Dendritic cell treated with granulocyte-macrophage colony-stimulating factor and Interleukin-4, amounts not matched to agents 40 ng/mL and 50 ng/mL, for 4 days (primary cell): Measurements from ENCODE around the gene TMED5.
"Not testable (repeated sequence)": the region's sequence is repeated elsewhere in the genome, so short reads cannot be mapped to it uniquely, and the experiment has no call there.

Experiments
- H3K27ac Mint-ChIP-seq: one replicate; pipeline ENCODE4 v1.8.0; 2022; ENCODE audit warnings: mild to moderate bottlenecking, mixed read lengths
- H3K27me3 Mint-ChIP-seq: one replicate; pipeline ENCODE4 v1.8.0; 2022; ENCODE audit warnings: mild to moderate bottlenecking, mixed read lengths
- H3K36me3 Mint-ChIP-seq: one replicate; pipeline ENCODE4 v1.8.0; 2022; ENCODE audit warnings: low read depth, mixed read lengths
- H3K4me1 Mint-ChIP-seq: one replicate; pipeline ENCODE4 v1.8.0; 2022; ENCODE audit warnings: low read depth, mixed read lengths
- H3K4me3 Mint-ChIP-seq: one replicate; pipeline ENCODE4 v1.8.0; 2022; ENCODE audit warnings: mild to moderate bottlenecking, moderate library complexity, mixed read lengths
- H3K9me3 Mint-ChIP-seq: one replicate; pipeline ENCODE4 v1.8.0; 2022; ENCODE audit warnings: mixed read lengths
- intact Hi-C: fragments of 100-400 bp; cut with micrococcal nuclease; formaldehyde crosslinking; loops from one replicate; pipeline ENCODE4 v1.15.0; 2022

The TMED5 gene

DNA sequence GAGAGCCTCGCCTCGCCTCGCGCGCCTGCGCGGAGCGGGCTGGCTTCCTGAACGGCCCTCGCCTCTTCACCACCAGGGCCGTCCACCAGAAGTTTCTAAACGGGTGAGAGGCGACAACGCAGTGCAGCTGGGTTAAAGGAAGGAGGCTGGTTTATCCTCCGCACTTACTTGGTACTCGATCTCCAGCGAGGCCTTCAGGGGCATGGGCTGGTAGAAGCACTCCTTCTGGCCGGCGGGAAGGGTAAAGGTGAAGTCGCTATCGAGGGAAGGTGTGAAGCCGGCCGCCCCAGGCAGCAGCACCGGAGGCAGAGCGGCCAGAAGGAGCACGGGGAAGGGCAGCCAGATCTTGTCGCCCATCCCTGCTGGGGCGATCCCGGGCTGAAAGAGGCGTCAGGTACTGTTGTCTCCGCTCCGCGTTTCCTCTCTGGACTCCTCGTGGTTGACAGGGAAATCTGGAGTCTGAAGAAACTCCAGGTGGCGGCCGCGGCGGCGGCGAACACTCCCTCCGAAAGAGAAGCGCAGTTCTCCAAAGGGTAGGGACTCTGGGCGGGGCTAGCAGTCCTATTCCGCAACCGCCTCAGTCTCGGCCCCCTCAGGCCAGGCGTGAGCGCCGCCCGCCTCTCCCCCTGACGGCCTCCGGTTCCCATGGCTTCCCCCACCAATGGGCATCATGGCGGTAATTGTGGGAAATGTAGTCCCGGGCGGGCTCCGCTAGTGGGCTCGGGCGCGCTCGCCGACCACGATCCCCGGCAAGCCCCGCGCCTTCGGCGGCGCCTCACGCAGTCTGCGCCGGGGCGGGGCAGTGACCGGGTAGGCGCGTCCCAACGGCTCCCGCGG lies at the start of gene TMED5:
Gene TMED5 (minus strand): TSS at position 528 of the 837 bp plus-strand sequence. CDS start 171 bp downstream, at position 357.
- Mint-ChIP-seq H3K4me3 (peak within 1 kb of the TSS; percentile 95), H3K4me1 (peaks cover 47% of the 10 kb centered on the region), H3K36me3 (peaks cover 37% of the 10 kb centered on the region), H3K27me3 (no peaks in the 10 kb centered on the region), H3K27ac (peak within 1 kb of the TSS; percentile 100), H3K9me3 (no peaks in the 10 kb centered on the region)
- intact Hi-C loops = loop anchor here (1.0 to 5.0 kb wide), 2 partner anchors 101 to 167 kb away; partner anchors contain the start of genes DR1 and MTF2

DNA sequence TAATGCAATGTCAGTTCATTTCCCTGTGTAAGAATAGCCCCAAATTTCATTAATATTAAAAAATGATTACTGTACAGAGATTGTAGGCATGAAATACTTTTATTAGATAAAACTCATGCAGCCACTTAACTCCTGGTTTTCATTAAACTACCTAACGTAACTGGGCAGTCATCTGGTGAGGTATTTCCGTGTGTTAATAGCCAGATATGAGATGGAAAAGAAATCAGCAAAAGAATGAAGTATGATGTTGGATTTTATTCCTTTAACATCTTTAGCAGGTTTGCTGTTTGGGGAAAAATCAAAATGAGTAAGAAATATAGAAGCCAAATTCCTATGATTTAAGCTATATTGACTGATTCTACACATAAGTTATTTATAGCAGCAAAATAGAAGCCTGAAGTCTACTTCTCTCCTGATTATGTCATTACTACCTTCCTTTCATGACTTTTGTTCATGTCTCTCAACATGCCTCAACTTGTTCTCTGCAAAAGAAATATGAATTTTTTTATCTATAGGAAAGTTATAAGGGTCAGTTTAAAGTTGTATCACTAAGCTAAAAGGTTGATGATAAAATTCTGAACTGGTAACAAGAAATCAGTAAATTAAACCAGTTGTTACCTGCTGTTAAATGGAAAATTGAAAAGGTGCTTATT lies 42.9 kb upstream of the TMED5 start:
- H3K9me3 Mint-ChIP-seq = no peaks in the 10 kb centered on the region
- H3K4me1 Mint-ChIP-seq = peaks cover 13% of the 10 kb centered on the region
- no peak overlapping the region for H3K4me3 Mint-ChIP-seq
- peaks cover 62% of the 10 kb centered on the region for H3K36me3 Mint-ChIP-seq
- H3K27me3 Mint-ChIP-seq = no peaks in the 10 kb centered on the region
- intact Hi-C loops = no loop called here
- H3K27ac Mint-ChIP-seq = no peak overlapping the region

DNA sequence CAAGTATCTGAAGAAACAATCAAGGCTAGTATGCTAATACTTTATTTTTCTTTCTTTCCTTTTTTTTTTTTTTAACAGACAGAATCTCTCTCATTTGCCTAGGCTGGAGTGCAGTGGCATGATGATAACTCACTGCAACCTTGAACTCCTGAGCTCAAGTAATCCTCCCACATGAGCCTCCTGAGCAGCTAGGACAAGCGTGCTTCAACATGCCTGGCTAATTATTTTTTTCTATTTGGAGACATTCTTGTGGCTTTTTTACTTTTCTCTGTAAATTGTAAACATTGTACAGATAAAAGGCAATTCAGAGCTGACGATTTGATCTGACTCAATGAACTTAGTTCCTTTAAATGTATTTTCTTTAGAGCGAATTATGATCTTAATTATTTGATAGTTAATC lies 41.7 kb upstream of the TMED5 start:
- Mint-ChIP-seq H3K4me1 (peaks cover 13% of the 10 kb centered on the region), H3K36me3 (peaks cover 74% of the 10 kb centered on the region), H3K9me3 (no peaks in the 10 kb centered on the region), H3K4me3 (no peak overlapping the region), H3K27me3 (no peaks in the 10 kb centered on the region), H3K27ac (no peak overlapping the region)
- intact Hi-C loops = no loop called here

DNA sequence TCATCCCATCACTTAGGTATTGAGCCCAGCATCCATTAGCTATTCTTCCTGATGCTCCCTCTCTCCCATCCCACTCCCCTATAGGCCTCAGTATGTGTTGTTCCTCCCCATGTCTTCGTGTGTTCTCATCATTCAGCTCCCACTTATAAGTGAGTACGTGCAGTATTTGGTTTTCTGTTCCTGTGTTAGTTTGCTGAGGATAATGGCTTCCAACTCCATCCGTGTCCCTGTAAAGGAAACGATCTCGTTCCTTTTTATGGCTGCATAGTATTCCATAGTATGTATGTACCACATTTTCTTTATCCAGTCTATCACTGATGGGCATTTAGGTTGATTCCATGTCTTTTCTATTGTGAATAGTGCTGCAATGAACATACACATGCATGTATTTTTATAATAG lies 40.5 kb upstream of the TMED5 start:
- H3K27ac Mint-ChIP-seq, H3K9me3 Mint-ChIP-seq, intact Hi-C loops, H3K4me1 Mint-ChIP-seq, H3K4me3 Mint-ChIP-seq, H3K27me3 Mint-ChIP-seq: not testable (repeated sequence)
- peaks cover 68% of the 10 kb centered on the region for H3K36me3 Mint-ChIP-seq

DNA sequence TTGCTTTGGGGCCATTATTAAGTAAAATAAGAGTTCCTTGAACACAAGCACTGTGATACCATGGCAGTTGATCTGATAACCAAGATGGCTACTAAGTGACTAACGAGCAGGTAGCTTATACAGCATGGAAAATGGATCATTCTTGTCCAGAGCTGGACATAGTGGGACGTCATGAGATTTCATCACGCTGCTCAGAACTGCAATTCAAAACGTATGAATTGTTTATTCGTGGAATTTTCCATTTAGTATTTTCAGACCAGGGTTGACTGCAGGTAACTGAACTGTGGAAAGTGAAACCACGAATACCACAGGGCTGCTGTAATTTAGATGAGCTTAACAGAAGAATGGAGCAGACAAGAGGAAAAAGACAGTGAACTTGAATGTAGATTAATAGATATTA lies 39.2 kb upstream of the TMED5 start:
- Mint-ChIP-seq H3K27me3 (no peaks in the 10 kb centered on the region), H3K27ac (no peak overlapping the region), H3K9me3 (no peaks in the 10 kb centered on the region), H3K4me1 (no peaks in the 10 kb centered on the region), H3K4me3 (no peak overlapping the region), H3K36me3 (peaks cover 68% of the 10 kb centered on the region)
- intact Hi-C loops = loop anchor here (10.0 kb wide), 1 partner anchor 65 kb away; no protein-coding TSS in a partner anchor

DNA sequence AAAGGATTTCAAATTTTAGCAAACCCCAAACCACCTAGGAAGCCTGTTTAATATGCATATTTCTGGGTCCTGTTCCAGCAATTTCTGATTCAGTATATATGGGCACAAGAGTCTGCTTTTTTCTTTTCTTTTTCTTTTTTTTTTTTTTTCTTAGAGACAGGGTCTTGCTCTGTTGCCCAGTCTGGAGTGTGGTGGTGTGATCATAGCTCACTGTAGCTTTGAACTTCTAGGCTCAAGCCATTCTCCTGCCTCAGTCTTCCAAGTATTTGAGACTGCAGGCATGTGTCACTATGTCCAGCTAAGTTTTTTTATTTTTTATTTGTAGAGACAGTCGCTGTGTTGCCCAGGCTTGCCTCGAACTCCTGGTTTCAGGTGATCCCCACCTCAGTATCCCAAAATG lies 35.1 kb upstream of the TMED5 start:
- H3K4me1 Mint-ChIP-seq = no peaks in the 10 kb centered on the region
- intact Hi-C loops = loop anchor here (10.0 kb wide), 1 partner anchor 61 kb away; no protein-coding TSS in a partner anchor
- H3K27ac Mint-ChIP-seq = no peak overlapping the region
- H3K36me3 Mint-ChIP-seq = peaks cover 56% of the 10 kb centered on the region
- no peaks in the 10 kb centered on the region for H3K9me3 Mint-ChIP-seq
- H3K4me3 Mint-ChIP-seq = no peak overlapping the region
- H3K27me3 Mint-ChIP-seq = no peaks in the 10 kb centered on the region

DNA sequence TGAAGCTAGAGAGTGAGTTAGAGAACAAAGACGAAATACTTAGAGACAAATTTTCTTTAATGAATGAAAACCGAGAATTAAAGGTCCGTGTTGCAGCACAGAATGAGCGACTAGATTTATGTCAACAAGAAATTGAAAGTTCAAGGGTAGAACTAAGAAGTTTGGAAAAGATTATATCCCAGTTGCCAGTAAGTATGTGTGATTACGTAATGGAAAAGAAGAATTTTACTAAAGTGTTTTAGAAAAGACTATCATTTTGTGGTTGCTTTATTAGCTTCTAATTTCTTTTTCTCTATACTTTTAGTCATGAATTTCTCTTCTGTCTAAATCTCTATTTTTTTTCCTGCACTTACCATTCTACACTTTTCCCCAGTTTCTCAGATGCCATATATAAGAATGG lies 27.0 kb upstream of the TMED5 start:
- H3K27ac Mint-ChIP-seq = no peak overlapping the region
- H3K4me3 Mint-ChIP-seq = no peak overlapping the region
- H3K27me3 Mint-ChIP-seq = no peaks in the 10 kb centered on the region
- intact Hi-C loops = loop anchor here (10.0 kb wide), 1 partner anchor 48 kb away; no protein-coding TSS in a partner anchor
- H3K4me1 Mint-ChIP-seq = no peaks in the 10 kb centered on the region
- H3K9me3 Mint-ChIP-seq = no peaks in the 10 kb centered on the region
- H3K36me3 Mint-ChIP-seq = peaks cover 38% of the 10 kb centered on the region

DNA sequence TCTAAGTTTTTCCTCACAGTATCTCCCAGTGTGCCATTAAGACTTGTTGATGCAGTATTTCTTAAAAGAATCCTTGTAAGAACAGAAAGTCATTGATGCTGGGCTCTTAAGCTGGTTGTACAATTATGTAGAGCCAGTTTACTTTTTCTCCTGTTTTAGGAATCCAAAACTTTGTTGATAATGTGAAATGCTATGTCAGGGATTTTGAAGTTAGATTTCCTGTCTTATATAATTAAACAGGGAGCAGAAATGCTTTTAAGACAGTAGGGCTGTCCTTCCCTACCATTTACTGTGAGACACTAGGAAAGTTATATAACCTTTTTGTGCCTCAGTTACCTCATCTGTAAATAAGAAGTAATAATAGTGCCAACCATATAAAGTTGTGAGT lies 26.3 kb upstream of the TMED5 start:
- Mint-ChIP-seq H3K9me3 (no peaks in the 10 kb centered on the region), H3K27ac (no peak overlapping the region), H3K4me3 (no peak overlapping the region), H3K4me1 (no peaks in the 10 kb centered on the region), H3K36me3 (peaks cover 38% of the 10 kb centered on the region), H3K27me3 (no peaks in the 10 kb centered on the region)
- intact Hi-C loops = loop anchor here (10.0 kb wide), 1 partner anchor 48 kb away; no protein-coding TSS in a partner anchor

DNA sequence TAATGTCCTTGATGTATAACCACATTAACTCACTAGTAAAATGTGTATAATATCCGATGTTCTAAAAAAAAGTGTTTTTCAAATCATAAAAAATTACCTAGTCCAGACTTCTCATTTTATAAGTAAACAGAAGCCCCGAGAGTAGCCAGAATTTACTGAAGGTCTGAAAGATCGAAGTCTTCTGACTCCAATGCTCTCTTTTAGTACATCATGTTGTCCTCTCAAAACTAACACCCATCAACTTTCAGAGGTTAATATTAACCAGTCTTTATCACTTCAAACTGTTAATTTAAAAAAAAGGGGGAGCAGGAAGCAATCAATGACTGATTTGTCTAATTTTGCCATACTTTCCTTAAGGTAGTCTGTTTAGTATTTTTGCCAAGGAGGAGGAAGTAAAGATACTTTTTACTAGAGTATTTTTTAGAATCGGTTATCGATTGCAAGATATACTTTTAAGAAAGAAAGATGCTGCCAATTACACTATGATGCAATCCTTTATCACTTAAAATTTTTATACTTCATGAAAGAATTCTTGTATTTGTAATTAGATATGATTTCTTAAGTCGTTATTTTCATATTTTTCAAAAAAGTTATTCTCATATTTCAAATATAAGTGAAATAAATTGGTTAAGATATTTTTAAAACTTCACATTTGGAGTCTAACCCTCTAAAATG lies 25.8 kb upstream of the TMED5 start:
- Mint-ChIP-seq H3K36me3 (peaks cover 38% of the 10 kb centered on the region), H3K9me3 (no peaks in the 10 kb centered on the region), H3K4me3 (no peak overlapping the region), H3K27me3 (no peaks in the 10 kb centered on the region), H3K27ac (no peak overlapping the region), H3K4me1 (no peaks in the 10 kb centered on the region)
- intact Hi-C loops = loop anchor here (10.0 kb wide), 1 partner anchor 49 kb away; no protein-coding TSS in a partner anchor

DNA sequence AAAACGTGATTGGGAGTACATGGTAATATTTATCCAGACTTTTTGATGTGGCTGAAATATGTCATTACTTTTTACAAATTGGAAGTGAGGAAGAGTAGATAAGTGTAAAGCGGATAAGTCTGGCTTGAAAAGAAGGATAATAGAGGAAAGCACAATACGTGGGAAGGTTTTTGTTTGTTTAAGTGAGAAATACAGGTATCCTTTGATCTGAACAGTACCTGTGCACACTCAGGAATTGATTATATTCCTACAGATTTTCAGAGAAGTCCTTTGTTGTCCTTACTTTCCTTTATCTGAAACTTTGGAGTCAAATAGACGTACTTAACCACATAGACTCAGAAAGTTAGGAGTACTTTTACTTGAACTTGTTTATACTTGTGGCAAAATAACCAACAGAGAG lies 20.5 kb upstream of the TMED5 start:
- Mint-ChIP-seq H3K4me1 (peaks cover 6% of the 10 kb centered on the region), H3K36me3 (peaks cover 36% of the 10 kb centered on the region)
- intact Hi-C loops = loop anchor here (10.0 kb wide), 1 partner anchor 54 kb away; no protein-coding TSS in a partner anchor

DNA sequence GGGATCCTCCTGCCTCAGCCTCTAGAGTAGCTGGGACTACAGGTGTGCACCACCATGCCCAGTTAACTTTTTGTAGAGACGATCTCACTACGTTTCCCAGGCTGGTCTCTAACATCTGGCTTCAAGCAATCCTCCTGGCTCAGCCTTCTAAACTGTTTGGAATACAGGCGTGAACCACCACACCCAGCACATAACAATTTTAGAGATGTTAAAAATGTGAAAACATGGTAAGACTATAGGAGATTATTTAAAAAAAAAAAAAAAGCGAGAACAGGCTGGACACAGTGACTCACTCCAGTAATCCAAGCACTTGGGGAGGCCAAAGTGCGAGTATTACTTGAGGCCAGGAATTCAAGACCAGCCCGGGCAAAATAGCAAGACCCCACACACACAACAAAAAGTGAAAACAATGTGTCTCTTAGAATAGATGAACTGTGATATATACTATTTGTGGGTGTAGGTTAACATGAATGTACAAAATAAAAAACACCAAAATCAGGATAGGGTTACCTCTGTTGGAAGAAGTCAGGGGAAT lies 19.9 kb upstream of the TMED5 start:
- Mint-ChIP-seq H3K27me3 (no peaks in the 10 kb centered on the region), H3K27ac (no peak overlapping the region), H3K4me3 (no peak overlapping the region), H3K9me3 (no peaks in the 10 kb centered on the region), H3K4me1 (peaks cover 6% of the 10 kb centered on the region), H3K36me3 (peaks cover 42% of the 10 kb centered on the region)
- intact Hi-C loops = loop anchor here (10.0 kb wide), 1 partner anchor 55 kb away; no protein-coding TSS in a partner anchor

More for the DNA sequence above, 20.5 kb upstream of the TMED5 start:
- Mint-ChIP-seq H3K4me3 (no peak overlapping the region), H3K27me3 (no peaks in the 10 kb centered on the region), H3K27ac (no peak overlapping the region), H3K9me3 (no peaks in the 10 kb centered on the region)

DNA sequence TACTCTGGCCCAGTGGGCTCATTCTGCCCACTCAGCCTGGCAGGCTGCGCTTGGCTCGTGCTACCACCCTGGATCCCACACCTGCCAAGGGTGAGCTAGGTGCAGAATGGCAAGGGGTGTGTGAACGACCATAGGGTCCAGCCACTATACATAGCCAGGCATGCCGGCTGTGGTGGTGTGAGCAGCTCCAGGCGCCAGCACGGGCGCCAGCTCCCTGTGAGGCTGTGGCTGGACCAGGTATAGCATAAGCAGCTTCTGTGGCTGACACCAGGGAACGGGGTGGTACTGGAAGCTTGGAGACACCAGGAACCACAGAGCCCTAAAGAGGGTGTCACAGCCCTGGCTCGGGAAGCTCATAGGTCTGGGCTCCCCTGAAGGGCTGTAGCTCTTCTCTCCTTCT lies 18.9 kb upstream of the TMED5 start:
- no peaks in the 10 kb centered on the region for H3K27me3 Mint-ChIP-seq
- no peaks in the 10 kb centered on the region for H3K9me3 Mint-ChIP-seq
- H3K27ac Mint-ChIP-seq = no peak overlapping the region
- no peak overlapping the region for H3K4me3 Mint-ChIP-seq
- H3K36me3 Mint-ChIP-seq = peaks cover 46% of the 10 kb centered on the region
- peaks cover 13% of the 10 kb centered on the region for H3K4me1 Mint-ChIP-seq
- intact Hi-C loops = no loop called here

DNA sequence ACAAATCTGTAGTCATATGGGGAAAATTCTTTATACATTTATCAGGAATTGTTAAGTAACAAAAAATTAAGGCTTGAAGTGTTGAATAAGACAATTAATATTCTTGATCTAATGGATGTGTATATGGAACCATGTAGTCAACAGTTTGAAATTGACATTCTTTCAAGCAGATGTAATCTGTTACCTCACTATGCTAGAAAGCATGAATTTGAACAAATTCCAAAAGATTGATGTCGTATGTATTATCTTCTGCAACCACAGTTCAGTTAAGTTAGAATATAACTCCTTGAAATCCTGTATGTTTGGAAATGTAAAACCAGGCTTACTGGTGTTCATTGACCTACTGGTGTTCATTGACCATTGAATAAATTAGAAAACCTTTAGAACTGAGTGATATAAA lies 16.4 kb upstream of the TMED5 start:
- intact Hi-C loops = no loop called here
- Mint-ChIP-seq H3K36me3 (peaks cover 46% of the 10 kb centered on the region), H3K9me3 (no peaks in the 10 kb centered on the region), H3K4me3 (no peak overlapping the region), H3K27me3 (no peaks in the 10 kb centered on the region), H3K27ac (no peak overlapping the region), H3K4me1 (peaks cover 13% of the 10 kb centered on the region)
